Measurements from ENCODE around the gene CANT1.

CANT1 gene

DNA sequence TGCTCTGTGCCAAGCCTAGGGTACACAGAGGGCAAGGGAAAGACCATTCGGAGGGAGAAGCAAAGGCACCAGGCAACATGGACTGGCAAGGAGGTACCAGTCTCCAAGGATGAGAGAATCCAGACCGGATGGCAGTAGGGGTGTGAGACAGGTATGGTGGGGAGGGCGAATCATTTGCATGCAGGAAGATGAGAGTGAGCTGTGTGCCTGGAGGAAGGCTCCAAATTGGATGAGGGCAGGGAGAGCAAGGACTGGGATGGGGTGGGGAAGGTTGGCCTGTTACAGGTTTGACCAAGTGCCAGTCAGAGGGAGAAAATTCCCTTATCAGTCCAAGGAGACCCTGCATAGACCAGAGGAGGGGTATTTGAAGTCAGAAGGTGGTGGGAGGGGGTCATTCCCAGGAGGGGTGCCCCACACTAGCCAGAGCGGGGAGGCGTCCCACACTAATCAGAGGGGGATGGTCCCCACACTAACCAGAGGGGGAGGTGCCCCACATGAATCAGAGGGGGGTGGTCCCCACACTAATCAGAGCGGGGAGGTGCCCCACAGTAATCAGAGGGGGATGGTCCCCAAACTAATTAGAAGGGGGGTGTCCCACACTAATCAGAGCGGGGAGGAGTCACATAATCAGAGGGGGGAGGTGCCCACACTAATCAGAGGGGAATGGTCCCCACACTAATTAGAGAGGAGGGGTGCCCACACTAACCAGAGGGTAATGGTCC is 737 bp downstream of the CANT1 start:
- no peak for DNase-seq (ENCODE audit: low read depth, low spot score)

DNA sequence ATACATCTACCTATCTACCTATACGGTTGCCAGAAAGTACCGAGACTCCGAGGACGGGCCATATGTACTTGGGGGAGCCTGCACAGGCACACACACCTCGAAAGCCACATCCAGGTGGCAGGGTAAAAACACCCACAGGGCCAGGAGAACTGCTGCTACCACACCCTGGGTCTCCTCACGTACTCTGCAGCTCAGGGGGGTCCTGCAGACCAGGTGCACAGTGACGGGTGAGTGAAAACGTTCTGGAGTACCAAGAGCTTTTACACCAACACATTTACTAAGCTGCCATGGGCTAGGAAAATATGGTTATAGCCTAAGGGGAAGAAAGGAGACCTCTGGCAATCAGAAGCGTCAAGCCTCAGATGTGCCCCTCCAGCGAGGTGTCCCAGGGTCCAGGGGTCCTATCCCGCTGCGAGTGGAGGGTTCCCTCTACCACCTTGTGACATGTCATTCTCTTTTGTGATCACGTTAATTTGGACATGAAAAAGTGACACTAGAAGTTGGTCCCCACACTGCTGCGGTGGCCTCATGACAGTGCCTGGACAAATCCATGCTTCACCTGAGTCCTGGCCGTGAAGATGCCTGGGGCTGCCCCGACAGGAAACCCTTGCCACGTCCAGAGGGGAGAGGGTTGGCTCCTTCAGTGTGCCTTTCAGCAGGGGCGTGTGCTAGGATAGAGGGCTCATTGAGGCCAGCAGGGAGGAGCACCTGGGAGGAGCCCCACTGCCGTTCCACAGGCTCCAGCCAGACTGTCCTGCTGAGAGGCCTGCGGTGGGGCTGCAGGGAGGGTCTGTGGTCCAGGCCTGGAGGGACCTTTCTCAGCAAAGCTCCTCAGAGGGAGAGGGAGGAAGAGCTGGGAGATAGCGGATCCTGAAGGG is 1.8 kb downstream of the CANT1 start:
- DNase-seq (ENCODE audit: low read depth, low spot score), result no peak

DNA sequence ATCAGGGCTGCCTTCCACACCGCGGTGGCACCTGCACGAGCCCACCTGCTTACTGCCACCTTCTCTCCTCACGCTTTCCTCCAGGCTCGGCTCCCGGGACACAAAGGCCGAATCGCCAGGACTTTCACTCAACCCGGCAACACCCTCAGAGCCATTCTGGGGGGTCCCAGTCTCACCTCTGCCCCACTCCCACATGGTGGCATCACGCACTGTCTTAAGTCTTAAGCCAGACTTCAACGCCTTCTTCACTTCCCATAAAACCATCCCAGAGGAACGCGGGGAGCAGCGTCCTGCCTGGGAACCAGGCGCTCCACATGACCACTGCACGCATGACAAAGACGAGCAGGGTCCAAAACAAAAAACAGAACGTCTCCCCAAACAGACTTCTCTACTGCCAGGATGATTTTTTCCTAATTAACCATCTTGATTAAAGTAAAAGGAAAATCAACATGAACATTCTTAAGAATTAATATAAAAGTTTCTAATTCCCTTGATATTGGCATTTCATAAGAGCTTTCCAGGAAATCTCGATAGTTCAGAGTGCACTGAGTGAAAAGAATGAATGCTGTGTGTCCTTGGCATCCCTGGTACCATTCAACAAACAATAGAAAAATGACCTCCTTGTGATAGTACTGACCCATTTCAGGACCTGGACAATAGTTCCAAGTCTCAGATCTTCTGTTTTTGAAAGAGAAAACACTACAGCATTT is 2.6 kb downstream of the CANT1 start:
- no peak for DNase-seq (ENCODE audit: low read depth, low spot score)

DNA sequence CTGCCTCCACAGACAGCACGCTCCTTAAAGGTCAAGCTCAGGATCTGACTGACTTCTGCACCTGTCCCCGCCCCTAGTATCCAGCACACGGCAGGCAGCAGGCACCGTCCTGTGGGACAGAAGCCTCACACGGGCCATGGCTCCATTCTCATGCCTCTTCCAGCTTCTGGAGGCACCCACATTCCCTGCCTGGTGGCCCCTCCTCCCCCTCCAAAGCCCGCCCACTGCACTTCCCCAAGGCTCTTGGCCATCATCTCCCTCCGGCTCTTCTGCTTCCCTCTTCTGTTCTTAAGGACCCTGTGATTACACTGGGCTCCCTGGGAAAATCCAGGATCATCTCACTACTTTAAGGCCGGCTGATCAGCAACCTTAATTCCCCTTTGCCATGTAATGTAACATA is 3.5 kb downstream of the CANT1 start:
- DNase-seq (ENCODE audit: low read depth, low spot score), result no peak

DNA sequence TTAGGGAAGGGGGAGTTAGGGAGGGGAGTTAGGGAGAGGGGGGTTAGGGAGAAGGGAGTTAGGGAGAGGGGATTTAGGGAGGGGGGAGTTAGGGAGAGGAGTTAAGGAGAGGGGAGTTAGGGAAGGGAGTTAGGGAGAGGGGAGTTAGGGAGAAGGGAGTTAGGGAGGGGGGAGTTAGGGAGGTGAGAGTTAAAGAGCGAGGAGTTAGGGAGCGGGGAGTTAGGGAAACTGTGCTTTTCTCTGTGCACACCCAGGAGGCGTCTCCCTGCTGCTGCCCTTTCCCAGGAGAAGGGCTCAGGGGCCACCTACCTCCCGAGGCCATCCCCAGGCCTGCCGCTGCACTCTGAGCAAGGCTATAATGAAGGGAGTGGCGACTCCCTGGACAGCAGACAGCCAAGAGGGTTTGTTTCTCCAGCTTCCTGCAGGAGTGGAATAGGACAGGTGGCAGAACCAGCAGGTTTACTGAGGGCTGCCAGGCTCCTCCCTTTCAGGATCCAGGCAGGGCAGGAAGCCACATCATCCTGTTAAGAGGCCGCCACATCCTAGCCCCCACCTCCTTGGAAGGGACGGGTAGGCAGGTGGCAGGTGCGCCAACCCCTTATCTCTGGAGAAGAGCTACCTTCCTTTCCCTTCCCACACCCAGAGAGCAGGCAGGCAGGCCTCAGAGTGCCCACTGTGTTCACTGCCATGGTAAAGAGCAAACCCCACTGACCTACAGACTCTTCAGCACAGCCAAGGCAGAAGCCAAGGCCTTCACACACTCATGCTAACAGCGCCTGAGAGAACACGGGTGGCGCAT is 4.3 kb downstream of the CANT1 start:
- no peak for DNase-seq (ENCODE audit: low read depth, low spot score)

DNA sequence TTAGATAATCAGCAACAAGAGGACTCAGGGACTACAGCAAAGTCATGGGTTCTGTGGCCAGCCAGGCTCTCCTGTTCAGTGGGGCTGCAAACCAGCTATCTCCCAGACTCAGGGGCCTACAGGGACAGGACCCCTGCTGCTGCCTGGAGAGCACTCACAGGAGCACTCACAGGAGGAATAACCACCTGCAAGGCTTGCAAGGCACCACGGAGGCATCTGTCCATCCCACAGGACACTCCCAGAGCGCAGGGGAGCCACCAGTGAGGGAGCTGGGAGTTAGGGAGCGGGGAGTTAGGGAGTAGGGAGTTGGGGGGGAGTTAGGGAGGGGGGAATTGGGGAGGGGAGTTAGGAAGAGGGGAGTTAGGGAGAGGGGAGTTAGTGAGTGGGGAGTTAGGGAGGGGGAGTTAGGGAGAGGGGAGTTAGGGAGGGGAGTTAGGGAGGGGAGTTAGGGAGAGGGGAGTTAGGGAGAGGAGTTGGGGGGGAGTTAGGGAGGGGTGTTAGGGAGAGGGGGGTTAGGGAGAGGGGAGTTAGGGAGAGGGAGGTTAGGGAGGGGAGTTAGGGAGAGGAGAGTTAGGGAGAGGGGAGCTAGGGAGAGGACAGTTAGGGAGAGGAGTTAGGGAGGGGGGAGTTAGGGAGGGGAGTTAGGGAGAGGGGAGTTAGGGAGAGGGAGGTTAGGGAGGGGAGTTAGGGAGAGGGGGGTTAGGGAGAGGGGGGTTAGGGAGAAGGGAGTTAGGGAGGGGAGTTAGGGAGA is 5.7 kb downstream of the CANT1 start:
- no peak for DNase-seq (ENCODE audit: low read depth, low spot score)

DNA sequence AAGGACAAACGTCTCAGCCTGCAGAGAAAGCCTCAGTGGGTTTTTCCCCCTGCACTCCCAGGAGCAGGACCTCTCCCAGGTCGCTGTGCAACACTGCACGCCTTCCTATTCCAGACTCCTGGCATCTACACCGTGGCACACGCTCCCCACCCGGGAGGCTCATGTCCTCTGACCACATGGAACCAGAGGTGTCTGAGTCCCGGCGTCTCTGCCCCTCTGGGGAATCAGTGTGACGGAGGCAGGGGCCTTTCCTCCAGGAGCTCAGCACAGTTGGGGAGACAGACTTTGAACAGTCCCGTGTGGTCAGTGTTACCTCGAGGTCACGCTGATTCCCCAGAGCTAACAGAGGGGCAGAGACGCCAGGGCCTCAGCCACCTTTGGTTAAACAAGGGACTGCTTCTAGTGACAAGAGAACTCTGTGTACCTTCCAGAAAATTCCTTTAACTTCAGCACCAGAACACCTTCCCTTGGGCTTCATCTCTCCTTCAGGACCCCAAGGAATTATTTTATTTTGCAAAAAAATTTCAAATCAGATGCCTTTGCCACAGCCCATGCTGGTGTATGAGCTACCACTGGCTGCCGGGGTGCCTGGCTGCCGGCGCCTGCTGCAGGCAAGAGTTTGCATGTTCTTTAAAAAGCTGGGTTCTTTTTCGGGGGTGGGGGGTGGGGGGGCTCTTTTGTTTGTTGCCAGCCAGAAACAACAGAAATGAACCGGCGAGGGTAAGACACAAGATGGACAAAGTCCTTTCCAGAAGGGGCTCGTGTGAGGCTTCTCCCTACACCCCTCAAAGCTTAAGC is 6.6 kb downstream of the CANT1 start:
- DNase-seq (ENCODE audit: low read depth, low spot score), result no peak

DNA sequence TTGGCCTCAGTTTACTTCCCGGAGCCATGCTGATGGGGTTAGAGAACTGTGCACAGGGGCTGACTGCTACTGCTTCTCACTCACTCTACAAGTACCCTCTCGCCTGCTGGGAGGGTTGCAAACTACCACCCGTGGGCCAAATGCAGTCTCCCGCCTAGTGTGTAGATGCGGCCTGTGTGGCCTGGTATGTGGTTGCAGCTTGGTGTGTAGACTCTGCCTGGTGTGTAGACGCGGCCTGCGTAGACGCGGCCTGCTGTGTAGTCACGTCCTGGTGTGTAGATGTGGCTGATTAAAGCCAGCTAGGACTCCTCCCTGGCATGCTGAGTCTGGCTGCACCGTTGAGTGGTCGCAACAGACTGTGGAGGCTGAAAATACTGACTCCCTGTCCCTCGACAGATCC is 7.3 kb downstream of the CANT1 start:
- no peak for DNase-seq (ENCODE audit: low read depth, low spot score)

DNA sequence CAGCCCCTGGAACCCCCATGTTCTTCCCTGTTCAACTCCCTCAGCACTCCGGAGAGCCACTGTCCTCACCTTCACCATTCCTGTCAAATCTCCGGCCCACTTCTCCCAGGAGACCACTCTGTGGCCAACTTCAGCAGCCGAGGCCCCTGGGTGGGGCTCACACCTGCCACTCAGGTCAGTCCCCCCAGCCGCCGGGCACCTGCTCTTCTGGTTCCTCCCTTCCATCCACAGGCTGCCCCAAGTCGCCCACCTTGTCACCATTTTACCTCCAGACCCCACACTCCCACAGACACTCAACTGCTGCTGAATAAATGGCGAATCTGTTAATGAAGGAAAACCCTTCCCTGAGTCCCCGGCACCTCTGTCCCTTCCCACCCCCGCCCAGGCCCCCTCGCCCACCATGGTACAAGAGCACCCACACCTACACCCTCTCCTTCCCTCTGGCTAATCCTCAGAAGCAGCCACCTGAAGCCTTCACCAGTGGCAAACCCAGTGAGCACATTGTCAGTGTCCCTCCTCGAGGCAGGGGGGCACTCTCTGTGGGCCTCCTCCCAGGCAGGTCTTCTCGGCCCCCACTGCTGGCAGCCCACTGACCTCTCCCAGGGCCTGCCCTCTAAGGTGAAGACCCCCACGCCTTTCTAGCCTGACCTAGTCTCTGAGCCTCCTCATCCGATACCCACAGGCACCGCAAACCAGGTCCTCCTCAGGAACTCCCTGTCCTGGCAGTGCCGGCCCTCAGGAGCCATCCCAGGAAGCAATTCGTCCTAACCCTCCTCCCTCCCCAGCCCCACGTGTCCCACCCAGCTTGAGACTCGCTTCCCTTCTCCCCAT is 8.2 kb downstream of the CANT1 start:
- DNase-seq (ENCODE audit: low read depth, low spot score), result no peak

DNA sequence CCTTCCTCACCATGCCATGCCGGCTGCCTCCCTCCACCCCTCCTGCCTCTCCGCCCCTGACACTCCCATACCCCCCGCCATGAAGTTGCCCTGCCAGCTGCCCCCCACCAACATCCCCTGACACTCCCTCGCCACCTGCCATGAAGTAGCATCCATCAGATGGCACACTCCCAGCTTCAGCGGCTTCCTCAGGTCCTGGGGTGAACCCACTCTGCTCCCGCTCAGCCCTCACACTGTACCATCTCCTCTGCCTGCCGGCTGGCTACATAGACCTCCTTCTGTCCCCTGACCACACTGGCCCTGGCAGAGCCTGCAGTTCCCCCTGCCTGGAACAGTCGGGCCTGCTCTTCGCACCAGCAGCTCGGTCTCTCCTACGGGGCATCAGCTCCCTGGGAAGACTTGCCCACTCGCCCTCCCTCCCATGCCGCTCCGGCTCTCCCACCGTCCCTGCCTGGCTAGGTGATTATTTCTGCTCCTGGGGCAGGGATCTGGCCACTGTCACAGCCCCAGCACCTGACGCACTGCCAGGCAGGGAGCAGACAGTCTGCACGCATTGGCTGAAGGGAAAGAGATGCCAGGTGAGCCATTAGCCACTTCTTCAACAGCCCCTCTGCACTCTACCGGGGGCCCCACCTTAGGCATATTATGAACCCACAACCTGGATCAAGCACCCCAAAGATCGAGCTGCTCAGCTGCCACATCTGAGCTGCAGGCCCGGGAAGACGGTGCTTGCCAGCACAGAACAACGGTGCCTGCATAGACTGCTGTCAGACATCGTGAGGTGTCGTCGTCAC is 9.0 kb downstream of the CANT1 start:
- DNase-seq (ENCODE audit: low read depth, low spot score), result no peak

DNA sequence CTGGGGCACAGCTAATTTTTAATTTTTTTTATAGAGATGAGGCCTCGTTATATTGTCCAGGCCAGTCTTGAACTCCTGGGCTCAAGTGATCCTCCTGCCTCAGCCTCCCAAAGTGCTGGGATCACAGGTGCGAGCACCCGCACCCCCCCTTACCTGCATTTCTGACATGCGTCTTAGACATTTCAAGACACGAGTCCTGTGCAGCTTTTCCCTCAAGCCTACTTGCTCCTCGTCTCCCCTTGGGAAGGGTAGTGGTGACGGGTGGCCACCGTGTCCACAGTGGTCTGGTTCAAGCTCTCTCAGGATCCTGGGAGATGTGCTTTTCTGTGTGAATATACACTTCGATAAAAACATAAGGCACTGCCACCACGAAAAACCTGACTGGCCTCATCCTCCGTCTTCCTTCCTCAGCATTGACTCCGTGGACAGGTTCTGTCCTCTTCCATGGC is 9.6 kb downstream of the CANT1 start:
- DNase-seq (ENCODE audit: low read depth, low spot score), result no peak

DNA sequence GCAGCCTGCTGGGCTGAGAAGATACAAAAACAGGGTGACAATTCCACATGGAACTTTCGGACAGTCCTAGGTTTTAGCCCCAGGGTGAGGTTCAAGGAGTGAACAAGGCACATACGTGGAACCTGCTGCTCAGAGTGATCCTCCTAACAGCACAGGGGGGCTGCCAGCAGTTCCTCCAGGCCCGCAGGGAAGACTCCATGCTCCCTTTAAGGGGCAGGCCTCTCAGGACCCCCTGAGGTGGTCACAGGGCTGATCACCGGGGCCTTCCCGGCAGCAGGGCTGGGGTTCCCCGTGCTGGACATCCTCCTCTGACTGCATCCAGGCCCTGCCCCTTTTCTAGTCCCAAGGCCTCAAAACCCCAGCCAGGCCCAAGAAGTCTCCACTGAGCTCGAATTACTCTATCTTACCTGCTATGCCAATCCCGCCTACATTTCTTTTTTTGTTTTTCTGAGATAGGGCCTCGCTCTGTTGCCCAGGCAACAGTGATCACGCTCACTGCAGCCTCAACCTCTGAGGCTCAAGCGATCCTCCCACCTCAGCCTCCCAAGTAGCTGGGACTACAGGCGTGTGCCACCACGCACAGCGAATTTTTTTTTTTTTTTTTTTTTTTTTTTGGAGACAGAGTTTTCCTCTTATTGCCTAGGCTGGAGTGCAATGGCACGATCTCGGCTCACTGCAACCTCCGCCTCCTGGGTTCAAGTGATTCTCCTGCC is 10.4 kb downstream of the CANT1 start:
- no peak for DNase-seq (ENCODE audit: low read depth, low spot score)

DNA sequence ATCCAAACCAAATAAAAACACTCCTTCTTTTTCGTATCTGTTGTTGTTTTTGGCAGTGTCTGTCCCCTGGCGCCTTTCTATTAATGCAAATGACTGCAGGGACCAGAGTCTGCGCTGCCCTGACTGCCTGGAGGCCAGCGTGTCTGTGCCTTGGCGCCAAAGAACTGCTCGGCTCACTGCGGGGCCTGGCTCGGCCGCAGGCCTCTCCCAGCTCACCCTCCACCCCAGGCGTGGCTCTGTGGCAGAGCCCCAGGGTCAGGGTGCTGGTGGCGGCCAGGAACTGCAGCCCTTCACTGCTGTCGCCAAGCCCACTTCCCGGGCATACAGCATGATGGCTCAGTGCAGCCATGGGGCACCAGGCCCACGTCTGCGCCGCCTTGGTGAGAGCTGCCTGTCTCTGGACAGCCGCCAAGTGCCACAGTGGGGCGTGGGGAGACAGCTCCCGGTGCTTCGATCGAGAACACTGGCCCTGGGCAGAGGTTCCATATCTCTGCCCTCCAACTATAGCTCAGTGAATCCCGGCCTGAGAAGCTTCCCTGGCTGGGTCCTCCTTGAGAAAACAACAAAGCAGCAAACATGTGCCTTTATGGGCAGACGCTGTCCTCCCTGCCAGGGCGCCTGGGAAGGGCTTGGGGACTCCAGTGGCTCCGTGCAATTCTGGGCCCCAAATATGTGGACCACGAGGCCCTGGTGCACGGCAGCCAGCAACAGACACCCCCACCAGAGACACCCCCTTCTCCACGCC is 11.1 kb downstream of the CANT1 start:
- DNase-seq (ENCODE audit: low read depth, low spot score), result no peak

DNA sequence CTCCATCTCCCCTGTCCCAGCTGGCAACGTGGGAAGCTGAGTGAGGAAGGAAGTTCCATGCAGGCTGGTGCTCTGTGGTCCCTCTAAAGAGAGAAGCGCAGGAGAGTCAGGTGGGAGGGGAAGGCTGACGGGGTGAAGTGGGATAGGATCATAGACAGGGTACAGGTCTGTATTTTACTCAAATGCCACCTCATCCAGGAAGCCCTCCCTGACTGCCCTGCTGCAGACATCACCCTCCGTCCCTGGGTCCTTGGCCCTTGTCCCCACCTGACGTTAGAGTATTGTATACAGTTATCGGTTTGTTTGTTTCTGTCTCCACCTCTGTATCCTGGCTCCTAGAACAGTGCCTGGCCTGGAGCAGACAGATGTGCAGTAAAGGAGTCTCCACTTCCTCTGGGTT is 11.7 kb downstream of the CANT1 start:
- no peak for DNase-seq (ENCODE audit: low read depth, low spot score)

DNA sequence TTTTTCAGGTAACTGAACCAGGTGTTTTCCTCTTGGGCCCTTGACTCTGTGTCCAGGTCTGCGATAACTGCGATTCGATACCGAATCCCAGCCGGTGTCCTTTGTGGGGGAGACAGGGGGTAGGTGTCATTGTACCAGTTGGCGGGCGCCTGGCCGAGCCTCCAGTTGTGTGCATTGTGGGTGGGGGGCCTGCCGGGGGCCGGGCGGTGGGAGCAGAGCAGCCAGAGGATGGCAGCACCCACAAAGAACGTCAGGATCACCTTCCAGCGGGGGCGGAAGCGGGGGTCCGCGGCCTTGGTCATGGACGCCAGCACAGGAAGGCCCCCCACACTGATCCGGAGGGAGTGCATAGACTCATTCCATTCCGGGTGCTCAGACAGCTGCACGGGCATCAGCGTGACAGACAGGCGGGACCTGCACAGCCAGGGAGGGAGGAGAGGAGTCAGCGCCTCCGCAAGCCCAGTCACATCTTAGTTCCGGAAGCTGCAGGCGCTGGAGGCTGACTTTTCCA is 12.3 kb downstream of the CANT1 start:
- DNase-seq (ENCODE audit: low read depth, low spot score), result no peak

DNA sequence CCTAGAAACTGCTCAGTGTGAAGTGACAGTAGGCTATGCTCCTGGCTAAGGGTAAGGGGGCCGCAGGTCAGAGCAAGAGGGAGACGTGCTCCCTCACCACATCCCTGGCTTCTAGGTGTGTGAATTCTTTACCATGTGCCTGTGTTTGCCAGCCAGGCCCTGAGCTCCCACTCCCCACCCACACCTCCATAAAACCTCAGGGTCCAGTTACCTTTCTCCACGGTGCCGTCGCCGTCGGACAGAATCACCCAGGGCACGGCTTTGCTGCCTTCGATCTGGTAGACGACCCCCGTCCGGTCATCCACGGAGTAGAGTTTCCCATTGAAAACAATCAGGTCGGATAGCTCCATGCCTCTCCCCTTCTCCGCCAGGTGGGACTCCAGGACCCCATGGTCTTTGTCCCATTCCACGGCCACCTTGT is 12.8 kb downstream of the CANT1 start:
- no peak for DNase-seq (ENCODE audit: low read depth, low spot score)

All from brain pericyte (primary cell).